Ectodermal cell (in vitro differentiated cells): Measurements from ENCODE around the gene EYS.

Source experiments
- H3K27ac ChIP-seq: 2 replicates; pipeline ENCODE4 v1.7.0; 2013; ENCODE audit warnings: mild to moderate bottlenecking, low read depth, low read length; ENCODE audit not compliant: insufficient read depth, poor library complexity, severe bottlenecking
- H3K27me3 ChIP-seq: 2 replicates; pipeline ENCODE4 v1.7.0; 2013; ENCODE audit warnings: mild to moderate bottlenecking, low read length; ENCODE audit not compliant: insufficient read depth, control insufficient read depth, poor library complexity, severe bottlenecking
- H3K36me3 ChIP-seq: one replicate; pipeline ENCODE4 v1.7.0; 2013; ENCODE audit warnings: low read length; ENCODE audit not compliant: control insufficient read depth, insufficient read depth
- H3K4me1 ChIP-seq: one replicate; pipeline ENCODE4 v1.7.0; 2013; ENCODE audit warnings: low read length; ENCODE audit not compliant: control insufficient read depth, insufficient read depth
- H3K4me3 ChIP-seq: 2 replicates; pipeline ENCODE4 v1.7.0; 2013; ENCODE audit warnings: low read depth, low read length, control low read depth; ENCODE audit not compliant: insufficient read depth
- H3K9me3 ChIP-seq: 2 replicates; pipeline ENCODE4 v1.7.0; 2013; ENCODE audit warnings: mild to moderate bottlenecking, low read length, moderate library complexity; ENCODE audit not compliant: control insufficient read depth
- whole genome bisulfite sequencing, 2 experiments: methylation state at CpG; one replicate each; pipeline ENCODE4 v1.1.7; 2013; ENCODE audit warnings: missing lambda C conversion rate in 2 of 2; 5-methylcytosine and 5-hydroxymethylcytosine counted together

EYS gene

DNA sequence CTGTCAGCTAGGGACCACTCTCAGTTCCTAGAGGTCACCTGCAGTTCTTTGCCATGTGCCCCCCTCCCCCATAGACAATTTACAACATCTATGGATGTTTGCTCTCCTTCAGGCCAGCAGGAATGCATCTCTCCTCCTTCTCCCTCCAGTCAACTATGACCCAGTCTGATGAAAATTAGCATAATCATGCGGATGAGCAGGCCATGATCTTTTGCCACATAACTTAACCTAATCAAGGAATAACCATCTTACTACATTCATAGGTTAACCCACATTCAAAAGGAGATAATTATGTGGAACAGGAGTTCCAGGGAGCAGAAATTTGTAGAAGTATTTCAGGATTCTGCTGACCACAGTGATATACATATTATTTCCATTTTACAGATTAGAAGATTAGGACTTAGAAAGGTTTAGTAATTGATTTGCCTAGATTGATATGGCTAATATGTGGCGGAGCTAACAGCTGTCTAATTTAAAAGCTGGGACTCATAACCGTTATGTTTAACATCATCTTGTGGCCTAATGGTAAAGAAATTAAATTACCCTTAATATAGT is 1585.9 kb downstream of the EYS start:
- Histone ChIP-seq H3K36me3 (no peaks in the 10 kb centered on the region), H3K4me1 (no peaks in the 10 kb centered on the region), H3K4me3 (no peak overlapping the region), H3K27me3 (no peaks in the 10 kb centered on the region), H3K27ac (no peak overlapping the region), H3K9me3 (no peaks in the 10 kb centered on the region)
- WGBS, 2 experiments = 87 to 90% methylated on average over 2 to 3 of the region's 3 CpGs

DNA sequence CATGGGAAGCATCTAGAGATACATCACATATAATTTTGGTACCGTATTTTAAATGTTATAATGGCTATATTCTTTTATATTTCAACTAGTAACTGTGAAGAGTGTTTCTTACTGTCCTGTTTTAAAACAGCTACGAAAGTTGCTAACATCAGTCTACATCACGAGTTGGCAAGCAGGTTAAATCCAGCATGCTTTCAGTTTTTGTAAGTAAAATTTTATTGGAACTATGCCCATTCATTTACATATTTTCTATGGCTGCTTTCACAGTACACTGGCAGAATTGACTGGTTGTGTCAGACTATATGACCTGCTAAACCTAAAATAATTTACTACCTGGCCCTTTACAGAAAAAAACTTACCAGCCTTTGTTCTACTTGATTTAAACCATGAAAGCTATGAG is 1593.3 kb downstream of the EYS start:
- Histone ChIP-seq H3K9me3 (no peaks in the 10 kb centered on the region), H3K4me1 (no peaks in the 10 kb centered on the region), H3K27me3 (no peaks in the 10 kb centered on the region), H3K36me3 (no peaks in the 10 kb centered on the region), H3K27ac (no peak overlapping the region), H3K4me3 (no peak overlapping the region)
- WGBS, 2 experiments = 95 to 96% methylated on average over 2 of the region's 3 CpGs

- Histone ChIP-seq H3K27me3 (no peaks in the 10 kb centered on the region), H3K4me1 (no peaks in the 10 kb centered on the region), H3K27ac (no peak overlapping the region), H3K36me3 (no peaks in the 10 kb centered on the region), H3K4me3 (no peak overlapping the region), H3K9me3 (no peaks in the 10 kb centered on the region)
These were observed 1603.0 kb downstream of the EYS start for GRCh38 chr6:64104051-64104450.

GRCh38 chr6:64103480-64103879 is 1603.5 kb downstream of the EYS start:
- Histone ChIP-seq H3K4me1 (no peaks in the 10 kb centered on the region), H3K27ac (no peak overlapping the region), H3K9me3 (no peaks in the 10 kb centered on the region), H3K27me3 (no peaks in the 10 kb centered on the region), H3K4me3 (no peak overlapping the region), H3K36me3 (no peaks in the 10 kb centered on the region)
- WGBS, 2 experiments = 86 to 98% methylated on average over 1 of the region's 1 CpG

DNA sequence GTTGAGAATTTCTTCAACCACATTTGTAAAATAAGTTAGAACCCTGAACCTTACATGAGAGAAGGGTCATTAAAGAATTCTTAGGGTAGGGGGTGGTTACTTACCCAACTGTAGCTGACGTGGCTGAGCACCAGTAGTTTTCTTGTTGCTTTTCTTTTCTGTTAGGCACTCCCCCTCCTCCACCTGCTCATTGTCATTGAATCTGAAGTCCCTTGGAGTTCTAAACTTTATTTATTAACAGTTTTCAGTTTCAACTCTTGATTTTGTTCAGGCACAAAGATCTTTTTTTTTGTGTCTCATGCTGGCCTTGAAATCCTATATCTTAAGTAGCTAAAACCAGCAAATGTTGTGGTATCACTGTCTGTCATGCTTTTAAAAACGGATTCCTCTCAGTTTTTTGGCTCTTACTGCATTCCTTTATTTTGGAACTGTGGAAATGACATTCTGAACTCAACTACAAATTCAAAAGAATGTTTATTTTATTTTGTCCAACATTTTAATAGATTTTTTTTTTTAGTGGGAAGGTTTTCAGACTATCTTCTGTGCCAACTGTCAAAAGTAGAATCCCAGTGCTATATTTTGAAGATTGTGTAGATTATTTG is 1606.2 kb downstream of the EYS start:
- WGBS, 2 experiments = 71 to 73% methylated on average over 2 of the region's 2 CpGs
- H3K4me1 ChIP-seq = no peaks in the 10 kb centered on the region
- H3K4me3 ChIP-seq = no peak overlapping the region
- no peaks in the 10 kb centered on the region for H3K36me3 ChIP-seq
- no peaks in the 10 kb centered on the region for H3K27me3 ChIP-seq
- H3K27ac ChIP-seq = no peak overlapping the region
- H3K9me3 ChIP-seq = no peaks in the 10 kb centered on the region

DNA sequence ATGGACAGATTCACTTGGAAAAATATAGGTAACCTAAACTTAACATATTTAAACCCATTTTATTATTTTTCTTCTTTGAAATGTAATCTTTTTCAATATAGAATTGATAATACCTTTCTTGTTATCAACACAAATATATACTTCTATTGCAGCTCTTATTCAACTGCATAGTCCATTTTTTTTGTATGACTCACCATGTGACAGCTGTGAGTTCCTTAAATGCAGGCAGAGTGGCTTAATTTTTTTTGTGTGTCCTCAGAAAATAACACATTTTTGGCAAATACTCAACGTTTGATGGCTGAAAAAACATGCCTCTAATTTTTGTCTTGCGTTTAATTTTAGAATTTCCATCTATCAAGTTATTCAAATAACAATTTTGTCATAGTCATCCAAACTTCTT is 1616.7 kb downstream of the EYS start:
- H3K4me3 ChIP-seq = no peak overlapping the region
- no peaks in the 10 kb centered on the region for H3K4me1 ChIP-seq
- H3K9me3 ChIP-seq = no peaks in the 10 kb centered on the region
- H3K27ac ChIP-seq = no peak overlapping the region
- no peaks in the 10 kb centered on the region for H3K27me3 ChIP-seq
- no peaks in the 10 kb centered on the region for H3K36me3 ChIP-seq
- WGBS, 2 experiments = 91% methylated on average over 2 of the region's 2 CpGs

DNA sequence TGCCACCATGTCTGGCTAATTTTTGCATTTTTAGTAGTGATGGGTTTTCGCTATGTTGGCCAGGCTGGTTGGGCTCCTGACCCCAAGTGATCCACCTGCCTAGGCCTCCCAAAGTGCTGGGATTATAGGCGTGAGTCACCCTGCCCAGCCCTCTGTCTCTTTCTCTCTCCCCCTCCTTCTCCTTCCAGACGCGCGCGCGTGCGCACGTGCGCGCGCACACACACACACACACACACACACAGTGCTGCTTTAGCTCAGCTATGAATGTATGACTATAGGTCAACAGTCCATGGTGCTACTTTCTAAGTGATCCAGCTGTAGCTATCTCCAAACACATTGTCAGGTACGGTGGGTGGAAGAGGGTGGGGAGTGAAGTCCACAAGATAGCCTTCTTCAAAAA is 1621.9 kb downstream of the EYS start:
- peaks cover 4% of the 10 kb centered on the region for H3K4me1 ChIP-seq
- H3K27ac ChIP-seq = no peak overlapping the region
- no peaks in the 10 kb centered on the region for H3K27me3 ChIP-seq
- WGBS, 2 experiments = 95 to 97% methylated on average over 10 to 13 of the region's 13 CpGs
- H3K36me3 ChIP-seq = no peaks in the 10 kb centered on the region
- no peaks in the 10 kb centered on the region for H3K9me3 ChIP-seq
- no peak overlapping the region for H3K4me3 ChIP-seq

DNA sequence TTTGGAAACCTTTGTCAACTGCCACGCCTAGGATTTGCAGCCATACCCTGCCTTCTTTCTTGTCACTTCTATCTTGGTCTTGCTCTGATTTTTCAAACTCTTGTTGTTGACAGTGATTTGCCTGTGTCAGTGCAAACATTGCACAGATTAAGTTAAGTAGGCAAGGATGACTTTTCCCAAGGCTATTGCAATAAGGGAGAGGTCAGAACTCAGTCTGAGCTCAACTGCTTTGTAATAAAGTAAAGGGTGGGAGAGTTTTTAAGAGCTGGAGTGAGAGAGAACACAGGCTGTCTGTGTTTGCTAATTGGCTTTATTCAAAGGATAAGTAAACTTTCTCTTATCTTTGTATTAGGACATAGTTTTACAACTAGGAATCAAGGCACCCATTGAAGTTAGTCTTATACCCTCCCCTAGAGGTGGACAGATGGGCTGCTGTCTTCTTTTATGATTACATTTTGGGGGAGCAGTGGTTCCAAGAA is 1622.8 kb downstream of the EYS start:
- no peak overlapping the region for H3K27ac ChIP-seq
- peaks cover 4% of the 10 kb centered on the region for H3K4me1 ChIP-seq
- H3K36me3 ChIP-seq = no peaks in the 10 kb centered on the region
- H3K9me3 ChIP-seq = no peaks in the 10 kb centered on the region
- H3K4me3 ChIP-seq = no peak overlapping the region
- no peaks in the 10 kb centered on the region for H3K27me3 ChIP-seq
- WGBS, 2 experiments = 95 to 97% methylated on average over 1 of the region's 1 CpG

GRCh38 chr6:64083261-64083660 is 1623.8 kb downstream of the EYS start:
- H3K9me3 ChIP-seq = no peaks in the 10 kb centered on the region
- peaks cover 11% of the 10 kb centered on the region for H3K4me1 ChIP-seq
- H3K36me3 ChIP-seq = no peaks in the 10 kb centered on the region
- H3K27me3 ChIP-seq = no peaks in the 10 kb centered on the region
- no peak overlapping the region for H3K27ac ChIP-seq
- WGBS, 2 experiments = 86 to 93% methylated on average over 2 of the region's 2 CpGs
- H3K4me3 ChIP-seq = no peak overlapping the region

- Histone ChIP-seq H3K9me3 (no peaks in the 10 kb centered on the region), H3K4me1 (peaks cover 20% of the 10 kb centered on the region), H3K27ac (no peak overlapping the region), H3K36me3 (no peaks in the 10 kb centered on the region), H3K4me3 (no peak overlapping the region), H3K27me3 (no peaks in the 10 kb centered on the region)
- 88 to 98% methylated on average over 1 to 2 of the region's 2 CpGs for WGBS, 2 experiments
These were observed 1625.6 kb downstream of the EYS start for GRCh38 chr6:64081453-64081852.
